HL-60 (cell line): Measurements from ENCODE around the gene SOX6.

ENCODE experiments used
- DNase-seq, 2 experiments: peaks; one replicate each; pipeline ENCODE4 v3.0.0-alpha.2; 2010 to 2020; ENCODE audit warnings: low read depth in 1 of 2, low spot score in 1 of 2
- H3K27ac ChIP-seq: fragments of 250-450 bp; sonication (Bioruptor Pico); replicated peaks from 2 replicates; pipeline ENCODE4 v1.5.1; 2020; ENCODE audit warnings: mild to moderate bottlenecking, moderate library complexity
- H3K27me3 ChIP-seq: fragments of 250-450 bp; sonication (Bioruptor Pico); 2 replicates; pipeline ENCODE4 v1.5.1; 2021; ENCODE audit warnings: mild to moderate bottlenecking, moderate library complexity; ENCODE audit not compliant: insufficient read depth, poor library complexity, severe bottlenecking
- H3K4me3 ChIP-seq: replicated peaks from 2 replicates; pipeline ENCODE4 v1.5.1; 2011; ENCODE audit warnings: mild to moderate bottlenecking, control low read depth, low read length; ENCODE audit not compliant: insufficient read depth
- GABPA ChIP-seq: IDR thresholded peaks from 2 replicates; pipeline ENCODE4 v1.6.1; 2012; ENCODE audit warnings: low read depth
- POLR2AphosphoS5 ChIP-seq: IDR thresholded peaks from 2 replicates; pipeline ENCODE4 v1.6.1; 2012; ENCODE audit warnings: low read depth
- SPI1 ChIP-seq: IDR thresholded peaks from 2 replicates; pipeline ENCODE4 v1.6.1; 2012; ENCODE audit warnings: low read depth, mild to moderate bottlenecking, borderline replicate concordance
- TF ChIP-seq, protein P1 (sequence below): IDR thresholded peaks from one replicate; pipeline ENCODE4 v1.5.1; 2011; ENCODE audit warnings: low read length, control low read depth, inconsistent platforms; ENCODE audit not compliant: insufficient read depth
- TF ChIP-seq, protein P2 (sequence below): IDR thresholded peaks from 2 replicates; pipeline ENCODE4 v1.6.1; 2012; ENCODE audit warnings: low read depth; ENCODE audit not compliant: insufficient replicate concordance

The SOX6 gene

DNA sequence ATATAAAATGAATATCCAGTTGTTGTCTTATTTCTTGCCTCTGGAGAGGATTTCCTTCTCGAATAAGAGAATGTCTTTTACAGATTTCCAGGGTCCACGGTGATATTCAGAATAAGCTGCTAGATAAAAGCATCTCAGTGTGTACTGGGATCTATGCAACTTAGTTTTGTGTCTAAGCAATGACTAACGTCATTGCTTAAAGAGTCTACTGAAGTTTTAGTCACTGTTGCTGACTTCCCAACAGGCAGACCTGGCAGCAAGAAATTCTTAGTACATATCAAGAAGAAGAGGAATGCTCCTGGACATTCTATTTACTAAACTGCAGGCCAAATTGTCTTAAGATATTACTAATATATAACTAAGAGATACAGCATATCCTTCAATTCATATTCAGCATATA lies 70.3 kb downstream of the SOX6 start:
- TF ChIP-seq POLR2AphosphoS5 (no peak), GABPA (no peak), SPI1 (no peak)
- TF ChIP-seq, protein P1, sequence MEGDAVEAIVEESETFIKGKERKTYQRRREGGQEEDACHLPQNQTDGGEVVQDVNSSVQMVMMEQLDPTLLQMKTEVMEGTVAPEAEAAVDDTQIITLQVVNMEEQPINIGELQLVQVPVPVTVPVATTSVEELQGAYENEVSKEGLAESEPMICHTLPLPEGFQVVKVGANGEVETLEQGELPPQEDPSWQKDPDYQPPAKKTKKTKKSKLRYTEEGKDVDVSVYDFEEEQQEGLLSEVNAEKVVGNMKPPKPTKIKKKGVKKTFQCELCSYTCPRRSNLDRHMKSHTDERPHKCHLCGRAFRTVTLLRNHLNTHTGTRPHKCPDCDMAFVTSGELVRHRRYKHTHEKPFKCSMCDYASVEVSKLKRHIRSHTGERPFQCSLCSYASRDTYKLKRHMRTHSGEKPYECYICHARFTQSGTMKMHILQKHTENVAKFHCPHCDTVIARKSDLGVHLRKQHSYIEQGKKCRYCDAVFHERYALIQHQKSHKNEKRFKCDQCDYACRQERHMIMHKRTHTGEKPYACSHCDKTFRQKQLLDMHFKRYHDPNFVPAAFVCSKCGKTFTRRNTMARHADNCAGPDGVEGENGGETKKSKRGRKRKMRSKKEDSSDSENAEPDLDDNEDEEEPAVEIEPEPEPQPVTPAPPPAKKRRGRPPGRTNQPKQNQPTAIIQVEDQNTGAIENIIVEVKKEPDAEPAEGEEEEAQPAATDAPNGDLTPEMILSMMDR = no peak
- TF ChIP-seq, protein P2, sequence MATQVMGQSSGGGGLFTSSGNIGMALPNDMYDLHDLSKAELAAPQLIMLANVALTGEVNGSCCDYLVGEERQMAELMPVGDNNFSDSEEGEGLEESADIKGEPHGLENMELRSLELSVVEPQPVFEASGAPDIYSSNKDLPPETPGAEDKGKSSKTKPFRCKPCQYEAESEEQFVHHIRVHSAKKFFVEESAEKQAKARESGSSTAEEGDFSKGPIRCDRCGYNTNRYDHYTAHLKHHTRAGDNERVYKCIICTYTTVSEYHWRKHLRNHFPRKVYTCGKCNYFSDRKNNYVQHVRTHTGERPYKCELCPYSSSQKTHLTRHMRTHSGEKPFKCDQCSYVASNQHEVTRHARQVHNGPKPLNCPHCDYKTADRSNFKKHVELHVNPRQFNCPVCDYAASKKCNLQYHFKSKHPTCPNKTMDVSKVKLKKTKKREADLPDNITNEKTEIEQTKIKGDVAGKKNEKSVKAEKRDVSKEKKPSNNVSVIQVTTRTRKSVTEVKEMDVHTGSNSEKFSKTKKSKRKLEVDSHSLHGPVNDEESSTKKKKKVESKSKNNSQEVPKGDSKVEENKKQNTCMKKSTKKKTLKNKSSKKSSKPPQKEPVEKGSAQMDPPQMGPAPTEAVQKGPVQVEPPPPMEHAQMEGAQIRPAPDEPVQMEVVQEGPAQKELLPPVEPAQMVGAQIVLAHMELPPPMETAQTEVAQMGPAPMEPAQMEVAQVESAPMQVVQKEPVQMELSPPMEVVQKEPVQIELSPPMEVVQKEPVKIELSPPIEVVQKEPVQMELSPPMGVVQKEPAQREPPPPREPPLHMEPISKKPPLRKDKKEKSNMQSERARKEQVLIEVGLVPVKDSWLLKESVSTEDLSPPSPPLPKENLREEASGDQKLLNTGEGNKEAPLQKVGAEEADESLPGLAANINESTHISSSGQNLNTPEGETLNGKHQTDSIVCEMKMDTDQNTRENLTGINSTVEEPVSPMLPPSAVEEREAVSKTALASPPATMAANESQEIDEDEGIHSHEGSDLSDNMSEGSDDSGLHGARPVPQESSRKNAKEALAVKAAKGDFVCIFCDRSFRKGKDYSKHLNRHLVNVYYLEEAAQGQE = no peak
- DNase-seq = no peak
- Histone ChIP-seq H3K27ac (no peak overlapping the region), H3K4me3 (no peak overlapping the region), H3K27me3 (no peaks in the 10 kb centered on the region)

DNA sequence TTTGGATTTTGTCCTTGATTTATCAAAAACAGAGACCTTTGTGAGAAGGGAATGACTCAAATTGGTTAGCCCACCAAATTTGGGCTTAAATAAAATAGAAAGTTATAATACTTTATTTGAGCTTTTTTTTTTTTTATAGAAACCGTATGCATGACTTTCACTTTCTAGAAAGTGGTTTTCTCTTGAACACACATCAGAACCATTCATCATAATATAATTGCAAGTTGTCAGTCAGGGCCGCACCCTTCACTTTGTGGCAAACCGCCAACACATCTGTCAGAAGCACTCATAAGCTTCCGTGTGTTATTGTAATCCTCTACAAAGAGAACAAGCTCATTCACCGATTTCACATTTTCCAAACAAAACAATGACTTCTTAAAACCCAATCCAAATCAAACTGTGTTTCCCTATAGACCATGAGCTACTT lies 76.1 kb downstream of the SOX6 start:
- H3K27me3 ChIP-seq = no peaks in the 10 kb centered on the region
- no peak overlapping the region for H3K4me3 ChIP-seq
- no peak for TF ChIP-seq GABPA
- TF ChIP-seq POLR2AphosphoS5 = no peak
- no peak for TF ChIP-seq SPI1
- TF ChIP-seq, protein P2 = no peak
- TF ChIP-seq, protein P1 = no peak
- no peak for DNase-seq
- H3K27ac ChIP-seq = no peak overlapping the region

DNA sequence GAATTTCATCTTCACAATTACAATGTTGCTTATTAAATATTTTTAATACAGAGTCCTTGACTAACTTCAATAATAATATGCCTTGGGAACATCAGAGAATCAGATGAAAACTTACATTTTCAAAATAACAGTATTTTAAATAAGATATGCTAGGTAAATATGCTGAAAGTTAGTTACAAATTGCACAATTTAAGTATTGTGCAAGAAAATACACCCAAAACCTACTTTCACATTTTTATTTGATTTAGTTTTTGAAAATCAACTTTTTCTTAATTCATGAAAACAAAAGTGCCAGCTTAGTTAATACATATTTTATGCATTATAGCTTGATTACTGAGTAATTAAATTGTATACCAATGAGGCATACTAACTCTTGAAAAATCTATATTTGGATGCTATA lies 76.8 kb downstream of the SOX6 start:
- Histone ChIP-seq H3K4me3 (no peak overlapping the region), H3K27ac (no peak overlapping the region), H3K27me3 (no peaks in the 10 kb centered on the region)
- TF ChIP-seq, protein P2 = no peak
- TF ChIP-seq, protein P1 = no peak
- TF ChIP-seq GABPA = no peak
- DNase-seq = no peak
